ENCODE results near the gene AKAP5. TPM values are rescaled to one million over a fixed set of nuclear protein-coding genes. Genes with fewer than 3 reads are reported as not detected.

The AKAP5 gene
- total and polyA plus RNA-seq, 2 of the 13 experiments (the other 11 are each of a cell fraction or from before 2014, with no cell fraction given) = 0.18 to 1.5 TPM

- Histone ChIP-seq H2AFZ (ENCODE audit: low read length) (no peak overlapping the region), H3K9me3 (ENCODE audit: low read length) (no peaks in the 10 kb centered on the region), H3K4me1 (ENCODE audit: insufficient read depth, low read length) (peaks cover 55% of the 10 kb centered on the region), H3K79me2 (ENCODE audit: insufficient read depth, low read length) (peaks cover 42% of the 10 kb centered on the region), H3K9ac (ENCODE audit: insufficient read depth, low read depth, low read length) (peak overlapping the region; percentile 95), H3K4me3 (replicated peaks in 1 of 3; ENCODE audit: insufficient read depth in 1 of 3, low read depth in 2 of 3, low read length in 3 of 3) (peak overlapping the region; percentile 93 to 98 (median 96)), H3K36me3 (replicated peaks in 1 of 2; ENCODE audit: control insufficient read depth in 1 of 2, insufficient read depth in 2 of 2, low read length in 2 of 2) (no peaks in the 10 kb centered on the region), H3K27ac (ENCODE audit: extremely low read length, insufficient read depth, low read length) (peak overlapping the region; percentile 99), H3K27me3 (ENCODE audit: control insufficient read depth in 1 of 2, insufficient read depth in 2 of 2, low read length in 2 of 2) (no peaks in the 10 kb centered on the region; a peak in 1 of 5 replicates), H4K20me1 (ENCODE audit: insufficient read depth, low read length) (peaks cover 22% of the 10 kb centered on the region), H3K4me2 (ENCODE audit: low read depth, low read length) (peak overlapping the region; percentile 85)
- ChIA-PET POLR2A (interaction anchor here (1.0 kb wide), 1 partner anchor 115 kb away, joined by 3 read pairs; the partner anchor contains the start of gene MTHFD1), CTCF (ENCODE audit: low intra/inter-chr PET ratio, low total read pairs) (no interaction called here)
- in situ Hi-C loops (cut with HindIII; ENCODE audit: extremely low pct_ligation_motif_present, low pct_unique_long_range_greater_than_20kb) = no loop called here
- ATAC-seq (no peak), FAIRE-seq (no peak), DNase-seq (ENCODE audit: low spot score) (no peak)
- intact Hi-C loops (cut with micrococcal nuclease; ENCODE audit: unreplicated experiment) = no loop called here
- TSS peak; percentile 53 for BruUV-seq (replicated peaks)
- 3% methylated on average over 14 of the region's 29 CpGs for WGBS (ENCODE audit: low lambda C conversion rate)
- TF ChIP-seq RFXAP (CRISPR knock-in tag; IDR thresholded peaks at IDR 0.05; ENCODE audit: borderline replicate concordance) (no peak), FOXO4 (CRISPR knock-in tag; conservative IDR thresholded peaks at IDR 0.05) (0 out of 2 replicates have a peak, but pooled peaks have one; percentile 8), ZNF558 (CRISPR knock-in tag; IDR thresholded peaks at IDR 0.05; ENCODE audit: borderline replicate concordance) (no peak), HNRNPLL (IDR thresholded peaks at IDR 0.05; ENCODE audit: low read depth, low read length, poor library complexity, severe bottlenecking) (peak; percentile 89), HNRNPL (IDR thresholded peaks at IDR 0.05; ENCODE audit: low read depth, low read length) (0 out of 2 replicates have a peak, but pooled peaks have one; percentile 33), ZNF136 (CRISPR knock-in tag; IDR thresholded peaks at IDR 0.05; ENCODE audit: low read depth) (0 out of 2 replicates have a peak, but pooled peaks have one; percentile 39), FOXP1 (IDR thresholded peaks at IDR 0.05) (no peak), FOXP1 (CRISPR knock-in tag; IDR thresholded peaks at IDR 0.05) (no peak), MEIS1 (CRISPR knock-in tag; IDR thresholded peaks at IDR 0.05; ENCODE audit: borderline replicate concordance) (0 out of 2 replicates have a peak, but pooled peaks have one; percentile 13), ZNF850 (CRISPR knock-in tag; conservative IDR thresholded peaks at IDR 0.05) (0 out of 2 replicates have a peak, but pooled peaks have one; percentile 21), AHDC1 (CRISPR knock-in tag; IDR thresholded peaks at IDR 0.05; ENCODE audit: borderline replicate concordance) (peak; percentile 46; the same call in 1 of the 2 replicates), ZNF224 (CRISPR knock-in tag; IDR thresholded peaks at IDR 0.05) (peak; percentile 29; the same call in 1 of the 2 replicates), ZSCAN22 (CRISPR knock-in tag; IDR thresholded peaks at IDR 0.05) (no peak), ARNT2 (CRISPR knock-in tag; IDR thresholded peaks at IDR 0.05; ENCODE audit: low read depth) (no peak), IRF1 (CRISPR knock-in tag; IDR thresholded peaks at IDR 0.05; ENCODE audit: low read depth) (no peak), JARID2 (CRISPR knock-in tag; IDR thresholded peaks at IDR 0.05; ENCODE audit: insufficient replicate concordance) (peak; percentile 24), ZNF33A (CRISPR knock-in tag; IDR thresholded peaks at IDR 0.05; ENCODE audit: borderline replicate concordance) (peak; percentile 83; the same call in 1 of the 2 replicates)
These were observed 37.7 kb downstream of the AKAP5 start for GRCh38 chr14:64502887-64503433.

All from HepG2 (cell line).